ENCODE measurements around the gene DLGAP1. TPM values are rescaled to one million over a fixed set of nuclear protein-coding genes. Genes with fewer than 3 reads are reported as not detected.

DLGAP1 gene
- total and polyA plus RNA-seq, 10 of the 15 experiments (the other 5 are each of a cell fraction or from before 2014, with no cell fraction given): 0.23 to 27.6 (median 1.9) TPM

- no peak for TF ChIP-seq CBX3 (IDR thresholded peaks at IDR 0.05; ENCODE audit: borderline replicate concordance, low read depth)
- TF ChIP-seq TCF3 (IDR thresholded peaks at IDR 0.05; ENCODE audit: borderline replicate concordance, insufficient read depth, low read depth, low read length): no peak
- TF ChIP-seq TAF1 (IDR thresholded peaks at IDR 0.05; ENCODE audit: borderline replicate concordance, low read depth, low read length): no peak
- TF ChIP-seq, protein P1, sequence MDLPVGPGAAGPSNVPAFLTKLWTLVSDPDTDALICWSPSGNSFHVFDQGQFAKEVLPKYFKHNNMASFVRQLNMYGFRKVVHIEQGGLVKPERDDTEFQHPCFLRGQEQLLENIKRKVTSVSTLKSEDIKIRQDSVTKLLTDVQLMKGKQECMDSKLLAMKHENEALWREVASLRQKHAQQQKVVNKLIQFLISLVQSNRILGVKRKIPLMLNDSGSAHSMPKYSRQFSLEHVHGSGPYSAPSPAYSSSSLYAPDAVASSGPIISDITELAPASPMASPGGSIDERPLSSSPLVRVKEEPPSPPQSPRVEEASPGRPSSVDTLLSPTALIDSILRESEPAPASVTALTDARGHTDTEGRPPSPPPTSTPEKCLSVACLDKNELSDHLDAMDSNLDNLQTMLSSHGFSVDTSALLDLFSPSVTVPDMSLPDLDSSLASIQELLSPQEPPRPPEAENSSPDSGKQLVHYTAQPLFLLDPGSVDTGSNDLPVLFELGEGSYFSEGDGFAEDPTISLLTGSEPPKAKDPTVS (IDR thresholded peaks at IDR 0.05; ENCODE audit: low read depth, low read length): no peak
- peak; percentile 40; the same call in 1 of the 2 replicates for TF ChIP-seq SPI1 (IDR thresholded peaks at IDR 0.05; ENCODE audit: borderline replicate concordance, insufficient read depth, low read depth, low read length)
- no peak for TF ChIP-seq RAD51 (IDR thresholded peaks at IDR 0.05)
- TF ChIP-seq CHD2 (IDR thresholded peaks at IDR 0.05; ENCODE audit: borderline replicate concordance, low read depth, low read length): no peak
- no peak for TF ChIP-seq MEF2A (IDR thresholded peaks at IDR 0.05; ENCODE audit: insufficient read depth, low read depth, low read length)
- peak; percentile 81 for TF ChIP-seq ATF7 (IDR thresholded peaks at IDR 0.05; ENCODE audit: low read depth)
- TF ChIP-seq YY1 (IDR thresholded peaks at IDR 0.05; ENCODE audit: low read depth, low read length): 0 out of 2 replicates have a peak, but pooled peaks have one; percentile 20
- no peak for TF ChIP-seq ZNF217 (IDR thresholded peaks at IDR 0.05)
- no peak for TF ChIP-seq SIN3A (IDR thresholded peaks at IDR 0.05; ENCODE audit: low read depth, low read length)
- no peak for TF ChIP-seq CREM (IDR thresholded peaks at IDR 0.05; ENCODE audit: low read depth)
- TF ChIP-seq SMAD5 (IDR thresholded peaks at IDR 0.05; ENCODE audit: low read depth): no peak
- no peak for TF ChIP-seq E2F8 (IDR thresholded peaks at IDR 0.05; ENCODE audit: low read depth, partially characterized antibody)
These were observed 664.4 kb downstream of the DLGAP1 start (continued) for GRCh38 chr18:3790703-3791102.
